Measurements from ENCODE around the gene KCNQ5.
"Not testable (repeated sequence)": the region's sequence is repeated elsewhere in the genome, so short reads cannot be mapped to it uniquely, and the experiment has no call there.

GRCh38 chr6:73233971-73234370 lies 612.1 kb downstream of the KCNQ5 start:
- not testable (repeated sequence) for TF ChIP-seq EZH2 (IDR thresholded peaks at IDR 0.05); POLR2AphosphoS5 (IDR thresholded peaks at IDR 0.05; ENCODE audit: borderline replicate concordance, low read depth, low read length); FOXP2 (optimal IDR thresholded peaks at IDR 0.05; ENCODE audit: control extremely low read depth, extremely low read length, insufficient read depth)
